AG09319 (cell line): ENCODE measurements around the gene TFAP2B.

Source experiments
- DNase-seq: peaks from one replicate; pipeline ENCODE4 v3.0.0-alpha.2; 2010; ENCODE audit warnings: low read depth; ENCODE audit errors: extremely low read depth
- TF ChIP-seq, protein P1 (sequence below): IDR thresholded peaks from 2 replicates; pipeline ENCODE4 v1.5.1; 2011; ENCODE audit warnings: low read depth, mild to moderate bottlenecking, inconsistent platforms, low read length, moderate library complexity

The TFAP2B gene

DNA sequence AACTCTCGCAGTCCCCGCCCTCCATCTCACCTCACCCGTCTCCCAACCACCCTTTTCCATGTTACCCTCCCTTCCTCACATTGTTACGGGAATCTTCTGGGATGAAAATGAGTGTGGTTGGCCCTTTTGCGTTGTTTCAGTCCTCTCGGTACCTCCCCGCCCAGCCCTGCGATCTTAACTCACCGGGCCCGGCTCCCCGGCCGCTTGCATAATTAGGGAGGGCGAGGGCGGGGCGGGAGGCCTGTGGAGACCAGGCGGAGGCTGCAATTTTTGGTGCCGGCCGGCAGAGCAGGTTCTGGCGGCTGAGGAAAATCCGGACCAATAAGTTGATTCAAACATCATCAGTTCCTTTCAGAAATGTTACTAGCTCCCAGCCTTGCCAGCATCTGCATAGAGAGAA lies 25.2 kb downstream of the TFAP2B start:
- TF ChIP-seq, protein P1, sequence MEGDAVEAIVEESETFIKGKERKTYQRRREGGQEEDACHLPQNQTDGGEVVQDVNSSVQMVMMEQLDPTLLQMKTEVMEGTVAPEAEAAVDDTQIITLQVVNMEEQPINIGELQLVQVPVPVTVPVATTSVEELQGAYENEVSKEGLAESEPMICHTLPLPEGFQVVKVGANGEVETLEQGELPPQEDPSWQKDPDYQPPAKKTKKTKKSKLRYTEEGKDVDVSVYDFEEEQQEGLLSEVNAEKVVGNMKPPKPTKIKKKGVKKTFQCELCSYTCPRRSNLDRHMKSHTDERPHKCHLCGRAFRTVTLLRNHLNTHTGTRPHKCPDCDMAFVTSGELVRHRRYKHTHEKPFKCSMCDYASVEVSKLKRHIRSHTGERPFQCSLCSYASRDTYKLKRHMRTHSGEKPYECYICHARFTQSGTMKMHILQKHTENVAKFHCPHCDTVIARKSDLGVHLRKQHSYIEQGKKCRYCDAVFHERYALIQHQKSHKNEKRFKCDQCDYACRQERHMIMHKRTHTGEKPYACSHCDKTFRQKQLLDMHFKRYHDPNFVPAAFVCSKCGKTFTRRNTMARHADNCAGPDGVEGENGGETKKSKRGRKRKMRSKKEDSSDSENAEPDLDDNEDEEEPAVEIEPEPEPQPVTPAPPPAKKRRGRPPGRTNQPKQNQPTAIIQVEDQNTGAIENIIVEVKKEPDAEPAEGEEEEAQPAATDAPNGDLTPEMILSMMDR, result no peak
- DNase-seq, result no peak

DNA sequence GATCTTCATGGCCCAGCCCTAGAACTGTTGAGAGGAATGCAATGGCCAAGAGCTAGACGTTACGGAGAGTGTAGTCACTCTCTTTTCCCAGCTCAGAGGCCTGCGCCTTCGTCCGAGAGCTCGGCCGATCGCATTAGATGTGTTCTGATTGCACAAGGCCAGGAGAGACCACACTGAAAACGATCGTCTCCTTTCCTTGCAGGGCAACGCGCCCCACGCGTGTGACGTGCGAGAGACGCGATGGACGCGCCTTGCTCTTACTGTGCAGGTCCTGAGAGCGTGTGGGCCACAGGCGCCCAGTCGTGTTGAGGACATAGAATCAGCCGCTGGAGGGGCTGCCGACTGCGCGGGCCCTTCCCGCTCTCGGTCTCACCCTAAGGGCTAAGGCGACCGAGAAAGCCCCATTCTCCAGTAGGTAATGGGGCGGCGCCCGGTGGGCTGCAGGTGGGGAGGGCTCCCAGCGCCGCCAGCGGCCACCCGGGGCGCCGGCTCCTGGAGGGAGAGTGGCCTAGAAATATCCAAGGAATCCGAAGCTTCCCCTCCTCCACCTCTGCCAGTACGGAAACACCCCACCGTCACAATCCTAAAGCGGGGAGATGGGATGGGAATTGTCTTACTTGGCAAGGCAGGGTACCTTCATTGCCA lies 26.9 kb downstream of the TFAP2B start:
- TF ChIP-seq, protein P1, result no peak

GRCh38 chr6:50846144-50846851 lies 27.6 kb downstream of the TFAP2B start:
- DNase-seq, result no peak
- TF ChIP-seq, protein P1, result no peak

More for the DNA sequence above, 26.9 kb downstream of the TFAP2B start:
- no peak for DNase-seq

- TF ChIP-seq, protein P1, result no peak
- no peak for DNase-seq
Observed at GRCh38 chr6:50846852-50847155, 28.1 kb downstream of the TFAP2B start.

DNA sequence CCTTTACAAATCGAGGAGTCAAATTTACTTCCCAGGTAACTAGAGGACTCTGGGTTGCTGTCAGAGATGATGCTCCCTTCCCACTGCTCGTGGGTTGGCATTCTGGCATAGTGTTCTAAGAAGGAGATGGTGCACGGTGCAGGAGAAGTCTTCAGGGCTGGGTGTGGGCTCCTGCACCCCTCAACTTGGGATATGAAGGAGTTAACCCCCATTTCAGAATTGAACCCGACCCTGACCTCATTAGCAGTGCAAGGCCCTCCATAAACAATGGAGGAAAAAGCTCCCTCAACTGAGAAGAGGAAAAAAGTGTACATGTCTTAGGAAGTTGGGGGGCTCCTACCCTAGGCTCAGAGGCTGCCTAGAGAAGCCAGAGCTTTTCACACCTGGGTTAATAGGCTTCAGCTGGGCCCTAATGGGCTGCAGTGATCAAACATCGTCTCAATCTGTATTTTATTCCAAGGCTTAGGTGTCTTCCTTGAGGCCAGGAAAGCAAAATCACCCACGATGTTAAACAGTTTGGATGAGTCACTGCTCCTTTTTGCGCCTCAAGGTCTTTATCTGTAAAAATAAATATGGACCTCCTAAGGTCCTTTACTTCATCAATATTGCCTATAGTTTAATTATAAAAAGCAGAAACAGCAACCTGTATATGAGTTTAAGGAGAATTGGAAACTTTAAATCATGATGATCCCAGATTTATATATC lies 29.4 kb downstream of the TFAP2B start:
- TF ChIP-seq, protein P1, result no peak
- no peak for DNase-seq

DNA sequence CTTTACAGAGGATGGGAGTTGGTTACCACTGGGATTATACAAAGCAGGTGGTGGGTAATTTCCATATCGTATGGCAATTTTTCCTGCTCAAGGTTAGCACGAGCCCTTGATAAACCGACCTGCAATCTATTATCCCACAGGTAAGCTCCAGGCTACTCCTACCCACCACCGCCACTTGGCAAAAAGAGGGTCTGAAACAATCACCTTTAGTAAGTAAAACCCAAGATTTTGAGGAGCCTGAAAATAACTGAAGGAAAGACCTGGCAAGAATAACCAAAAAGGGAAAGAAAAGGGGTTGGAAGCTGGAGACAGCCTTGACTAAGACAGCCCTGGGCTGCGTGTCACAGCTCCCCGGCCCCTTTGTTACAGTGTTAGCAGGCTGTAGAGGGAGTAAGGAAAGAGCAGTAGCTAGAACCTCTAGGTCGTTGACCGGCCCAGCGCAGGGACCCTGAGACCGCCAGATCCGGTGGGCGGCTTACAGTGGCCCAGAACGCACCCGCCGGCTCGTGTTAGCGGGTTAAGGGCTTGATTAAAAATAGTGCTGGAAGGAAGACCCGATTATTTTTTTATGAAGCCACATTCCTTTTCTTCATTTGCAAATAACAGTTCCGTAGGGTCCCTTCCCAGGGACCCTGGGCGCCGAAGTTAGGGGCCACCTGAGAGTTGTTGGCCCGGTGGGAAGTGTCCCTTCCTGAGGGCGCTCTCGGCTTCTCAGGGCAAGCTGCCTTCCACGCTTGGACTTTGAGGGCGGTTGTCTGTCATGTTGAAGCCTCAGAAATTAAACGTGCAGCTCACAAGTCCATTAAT lies 30.5 kb downstream of the TFAP2B start:
- TF ChIP-seq, protein P1, result no peak
- DNase-seq, result no peak
